GM10248 (cell line): Measurements from ENCODE around the gene HCCS.

Source experiments
- CTCF ChIA-PET: fragments of 300-600 bp; sonication (Branson Sonifier 250); formaldehyde crosslinking; extraction: SDS; loops from one replicate; lab custom pipeline; 2021; ENCODE audit warnings: antibody characterized with exemption; lab: Yijun Ruan, JAX
- POLR2A ChIA-PET: fragments of 350-650 bp; sonication (Branson Sonifier 250); formaldehyde crosslinking; extraction: SDS; loops from one replicate; lab custom pipeline; 2020; ENCODE audit warnings: antibody characterized with exemption; lab: Yijun Ruan, JAX
- DNase-seq: peaks from one replicate; pipeline ENCODE4 v3.0.0; 2012; ENCODE audit errors: extremely low spot score
- CTCF ChIP-seq: IDR thresholded peaks from 2 replicates; pipeline ENCODE4 v1.5.1; 2012; ENCODE audit warnings: mild to moderate bottlenecking, low read depth; ENCODE audit errors: extremely low read depth, missing control alignments, control extremely low read depth

Gene HCCS

GRCh38 chrX:11111037-11111851 is at the start of gene HCCS:
Gene HCCS, plus strand, starts transcription at chrX:11111332. Its CDS starts 729 bp downstream, at chrX:11112061.
- TF ChIP-seq CTCF = no peak
- POLR2A ChIA-PET = no interaction called here
- CTCF ChIA-PET = no interaction called here
- DNase-seq = peak; percentile 85

- DNase-seq = no peak
- ChIA-PET POLR2A (no interaction called here), CTCF (no interaction called here)
- no peak for TF ChIP-seq CTCF
These were observed 46.9 kb upstream of the HCCS start for GRCh38 chrX:11064276-11064675.

GRCh38 chrX:11064851-11065600 is 46.1 kb upstream of the HCCS start:
- CTCF ChIA-PET = no interaction called here
- TF ChIP-seq CTCF = no peak
- DNase-seq = no peak
- POLR2A ChIA-PET = no interaction called here

GRCh38 chrX:11066812-11067211 is 44.3 kb upstream of the HCCS start:
- no peak for TF ChIP-seq CTCF
- no peak for DNase-seq
- ChIA-PET POLR2A (no interaction called here), CTCF (no interaction called here)

GRCh38 chrX:11073381-11073780 is 37.8 kb upstream of the HCCS start:
- no peak for DNase-seq
- TF ChIP-seq CTCF = no peak
- CTCF ChIA-PET = no interaction called here
- POLR2A ChIA-PET = no interaction called here

- CTCF ChIA-PET = no interaction called here
- DNase-seq = no peak
- POLR2A ChIA-PET = no interaction called here
These were observed 30.3 kb upstream of the HCCS start for GRCh38 chrX:11080741-11081305.

More at GRCh38 chrX:11080741-11081305, 30.3 kb upstream of the HCCS start:
- TF ChIP-seq CTCF = no peak
